ENCODE data around the gene ROCK2. TPM values are rescaled to one million over a fixed set of nuclear protein-coding genes. Genes with fewer than 3 reads are reported as not detected.

ROCK2 gene
- total and polyA plus RNA-seq, 2 of the 8 experiments (the other 6 are each of a cell fraction or from before 2014, with no cell fraction given): 2.7 to 29.0 TPM

DNA sequence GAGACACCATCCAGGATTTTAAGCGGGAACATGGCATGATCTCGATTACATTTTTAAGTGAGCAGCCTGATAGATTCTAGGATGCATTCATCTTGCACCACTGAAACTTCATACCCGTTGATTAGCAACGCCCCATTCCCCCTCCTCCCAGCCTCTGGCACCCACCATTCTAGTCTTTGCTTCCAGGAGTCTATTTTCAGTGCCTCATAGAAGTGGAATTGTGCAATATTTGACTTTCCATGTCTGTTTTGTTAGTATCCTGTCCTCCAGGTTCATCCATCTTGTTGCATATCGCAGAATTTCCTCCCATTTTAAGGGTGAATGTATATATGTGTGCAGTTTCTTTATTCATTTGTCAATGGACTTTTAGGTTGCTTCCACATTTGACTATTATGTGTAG, 210.1 kb downstream of the ROCK2 start:
- DNase-seq (ENCODE audit: low read depth in 1 of 2, low spot score in 2 of 2) (no peak), FAIRE-seq (no peak)
- Histone ChIP-seq H3K4me3 (ENCODE audit: extremely low read depth in 1 of 4, insufficient read depth in 2 of 4, low read depth in 3 of 4, low read length in 4 of 4) (no peak overlapping the region), H3K23ac (ENCODE audit: insufficient read length) (no peak overlapping the region), H3K27me3 (replicated peaks in 1 of 4; ENCODE audit: control insufficient read depth in 3 of 4, extremely low read depth in 1 of 4, insufficient read depth in 3 of 4, low read length in 3 of 4) (no peaks in the 10 kb centered on the region; a peak in 2 of 7 replicates), H3K56ac (replicated peaks; ENCODE audit: insufficient read length, low read depth, low read length) (no peak overlapping the region), H3K4me2 (ENCODE audit: insufficient read depth in 1 of 2, low read depth in 2 of 2, low read length in 2 of 2) (peak overlapping the region in 1 of 2 experiments; percentile 48; a peak in 1 of 4 replicates), H3K4ac (replicated peaks; ENCODE audit: insufficient read length, low read depth, low read length) (no peak overlapping the region), H2BK120ac (replicated peaks; ENCODE audit: low read depth, low read length) (no peak overlapping the region), H3K18ac (ENCODE audit: extremely low read depth, low read length) (no peak overlapping the region), H2BK12ac (ENCODE audit: low read depth, low read length) (no peak overlapping the region), H3K23me2 (ENCODE audit: low read depth, low read length) (peaks cover 6% of the 10 kb centered on the region; the same call in 1 of the 2 replicates), H2AFZ (ENCODE audit: low read length) (no peak overlapping the region), H3K79me2 (ENCODE audit: control insufficient read depth in 1 of 2, insufficient read depth in 2 of 2, low read length in 2 of 2) (no peaks in the 10 kb centered on the region), H4K91ac (replicated peaks; ENCODE audit: insufficient read length, low read length) (no peak overlapping the region), H4K5ac (ENCODE audit: insufficient read length, low read depth, low read length) (no peak overlapping the region), H4K8ac (ENCODE audit: extremely low read depth, insufficient read depth, low read length) (no peak overlapping the region), H2BK5ac (ENCODE audit: low read depth, low read length) (no peak overlapping the region), H3K79me1 (ENCODE audit: low read depth, low read length) (no peaks in the 10 kb centered on the region), H2BK20ac (ENCODE audit: low read length) (no peak overlapping the region), H3K9me3 (ENCODE audit: insufficient read depth in 2 of 2, low read depth in 1 of 2, low read length in 1 of 2) (no peaks in the 10 kb centered on the region), H3K36me3 (ENCODE audit: control insufficient read depth in 2 of 4, insufficient read depth in 4 of 4, low read length in 3 of 4) (no peaks in the 10 kb centered on the region), H4K20me1 (replicated peaks in 1 of 2; ENCODE audit: control insufficient read depth in 1 of 2, insufficient read depth in 2 of 2, low read length in 2 of 2) (no peaks in the 10 kb centered on the region), H2AK5ac (ENCODE audit: low read depth, low read length) (no peak overlapping the region), H2BK15ac (ENCODE audit: low read length) (no peak overlapping the region), H3K4me1 (replicated peaks in 1 of 4; ENCODE audit: control insufficient read depth in 3 of 4, insufficient read depth in 4 of 4, low read length in 3 of 4) (peaks cover 3 to 11% (median 6%) of the 10 kb centered on the region in 4 experiments), H3K9ac (replicated peaks in 1 of 4; ENCODE audit: extremely low read depth in 1 of 4, low read depth in 3 of 4, low read length in 3 of 4) (no peak overlapping the region), H3K27ac (ENCODE audit: low read depth, low read length) (no peak overlapping the region), H3K14ac (ENCODE audit: insufficient read length) (no peak overlapping the region)
- ChIA-PET POLR2A (ENCODE audit: partially characterized antibody) (no interaction called here), CTCF (ENCODE audit: partially characterized antibody) (interaction anchor here (2.5 to 7.8 kb wide), 10 partner anchors 10 to 313 kb away, joined by 10 to 111 read pairs (median 34); partner anchors contain the start of gene SLC66A3)
- TF ChIP-seq RAD21 (IDR thresholded peaks at IDR 0.05 in 1 of 2, conservative IDR thresholded peaks at IDR 0.05 in 1 of 2; ENCODE audit: low read depth in 2 of 2, low read length in 2 of 2): no peak
- no peak for TF ChIP-seq FOSL1 (IDR thresholded peaks at IDR 0.05; ENCODE audit: insufficient read depth, low read depth, low read length)
- TF ChIP-seq, protein P1, sequence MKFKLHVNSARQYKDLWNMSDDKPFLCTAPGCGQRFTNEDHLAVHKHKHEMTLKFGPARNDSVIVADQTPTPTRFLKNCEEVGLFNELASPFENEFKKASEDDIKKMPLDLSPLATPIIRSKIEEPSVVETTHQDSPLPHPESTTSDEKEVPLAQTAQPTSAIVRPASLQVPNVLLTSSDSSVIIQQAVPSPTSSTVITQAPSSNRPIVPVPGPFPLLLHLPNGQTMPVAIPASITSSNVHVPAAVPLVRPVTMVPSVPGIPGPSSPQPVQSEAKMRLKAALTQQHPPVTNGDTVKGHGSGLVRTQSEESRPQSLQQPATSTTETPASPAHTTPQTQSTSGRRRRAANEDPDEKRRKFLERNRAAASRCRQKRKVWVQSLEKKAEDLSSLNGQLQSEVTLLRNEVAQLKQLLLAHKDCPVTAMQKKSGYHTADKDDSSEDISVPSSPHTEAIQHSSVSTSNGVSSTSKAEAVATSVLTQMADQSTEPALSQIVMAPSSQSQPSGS (IDR thresholded peaks at IDR 0.05; ENCODE audit: low read length): no peak
- TF ChIP-seq EZH2 (IDR thresholded peaks at IDR 0.05; ENCODE audit: low read depth, low read length, severe bottlenecking): no peak
- no peak for TF ChIP-seq POLR2AphosphoS5 (IDR thresholded peaks at IDR 0.05; ENCODE audit: low read depth, low read length)
- 95% methylated on average over 5 of the region's 5 CpGs; no CpG with 5 or more reads in 1 of the 2 experiments for WGBS, 2 experiments (ENCODE audit: extremely low coverage in 1 of 2, insufficient coverage in 1 of 2, insufficient read length in 1 of 2, insufficient replicate concordance in 2 of 2, low coverage in 1 of 2, low lambda C conversion rate in 2 of 2, missing lambda C conversion rate in 1 of 2)

All from H1 (cell line).